HCT116 (cell line): ENCODE data around the gene ADK.

Experiments used
- ATF3 ChIP-seq: IDR thresholded peaks from 2 replicates; pipeline ENCODE4 v1.6.1; 2012
- CTCF ChIP-seq, 3 experiments: fragments of 200-600 bp in 1 of 3; sonication (generic) in 1 of 3; IDR thresholded peaks in 2 of 3; conservative IDR thresholded peaks in 1 of 3; 2 replicates each; pipeline ENCODE4 v1.5.1; 2012 to 2017; ENCODE audit warnings: low read depth in 2 of 3, low read length in 2 of 3, antibody characterized with exemption in 1 of 3, borderline replicate concordance in 1 of 3, control low read depth in 1 of 3, mild to moderate bottlenecking in 1 of 3, mixed read lengths in 1 of 3, mixed run types in 1 of 3, moderate library complexity in 1 of 3; ENCODE audit not compliant: insufficient read depth in 1 of 3
- EZH2 ChIP-seq: fragments of 200-600 bp; sonication (generic); IDR thresholded peaks from 2 replicates; pipeline ENCODE4 v1.6.1; 2017; ENCODE audit warnings: antibody characterized with exemption, mixed run types
- POLR2A ChIP-seq: IDR thresholded peaks from 2 replicates; pipeline ENCODE4 v1.7.0; 2011; ENCODE audit warnings: borderline replicate concordance; ENCODE audit not compliant: insufficient read depth, insufficient read length; ENCODE audit errors: extremely low read depth
- POLR2AphosphoS5 ChIP-seq: IDR thresholded peaks from 2 replicates; pipeline ENCODE4 v1.6.1; 2011; ENCODE audit warnings: mild to moderate bottlenecking, low read depth, low read length, moderate library complexity
- SRF ChIP-seq: IDR thresholded peaks from 2 replicates; pipeline ENCODE4 v1.6.1; 2012; ENCODE audit warnings: low read depth
- YY1 ChIP-seq: IDR thresholded peaks from 2 replicates; pipeline ENCODE4 v1.6.1; 2011; ENCODE audit warnings: low read length, low read depth, moderate library complexity, mild to moderate bottlenecking; ENCODE audit not compliant: insufficient replicate concordance; ENCODE audit errors: extremely low read depth

- TF ChIP-seq CTCF (IDR thresholded peaks at IDR 0.05 in 2 of 3, conservative IDR thresholded peaks at IDR 0.05 in 1 of 3; ENCODE audit: borderline replicate concordance in 1 of 3, insufficient read depth in 1 of 3, low read depth in 2 of 3, low read length in 2 of 3) (no peak), POLR2A (no peak), POLR2AphosphoS5 (no peak), EZH2 (no peak), SRF (no peak), YY1 (no peak), ATF3 (no peak)
Measured at GRCh38 chr10:74743401-74743800, 592.4 kb downstream of the ADK start.
